Measurements from ENCODE around the gene INPP5J.

The INPP5J gene

GRCh38 chr22:31179345-31179744, 56.6 kb downstream of the INPP5J start:
- Histone ChIP-seq H3K9ac (ENCODE audit: low read length) (no peak overlapping the region), H3K4me3 (ENCODE audit: low read length) (no peak overlapping the region), H3K36me3 (ENCODE audit: control insufficient read depth, insufficient read depth, low read length) (no peaks in the 10 kb centered on the region), H3K27ac (ENCODE audit: low read depth, low read length) (no peak overlapping the region), H3K27me3 (ENCODE audit: control insufficient read depth, insufficient read depth, low read length) (no peaks in the 10 kb centered on the region), H3K4me1 (ENCODE audit: control insufficient read depth, insufficient read depth, low read length) (no peaks in the 10 kb centered on the region)

- H3K27ac ChIP-seq (ENCODE audit: low read depth, low read length) = no peak overlapping the region
- peaks cover 7% of the 10 kb centered on the region for H3K36me3 ChIP-seq (ENCODE audit: control insufficient read depth, insufficient read depth, low read length)
- H3K9ac ChIP-seq (ENCODE audit: low read length) = no peak overlapping the region
- H3K4me1 ChIP-seq (ENCODE audit: control insufficient read depth, insufficient read depth, low read length) = no peaks in the 10 kb centered on the region
- H3K4me3 ChIP-seq (ENCODE audit: low read length) = no peak overlapping the region
- H3K27me3 ChIP-seq (ENCODE audit: control insufficient read depth, insufficient read depth, low read length) = no peaks in the 10 kb centered on the region
These were observed 61.2 kb downstream of the INPP5J start for GRCh38 chr22:31184015-31184414.
